Mammary epithelial cell (primary cell): ENCODE results near the gene ULK4.

Experiments used
- CTCF ChIP-seq, 2 donors: IDR thresholded peaks in 1 of 2; conservative IDR thresholded peaks in 1 of 2; 2 replicates each; pipeline ENCODE4 v1.5.1; 2011 to 2012; ENCODE audit warnings: inconsistent platforms in 2 of 2, low read length in 2 of 2, mild to moderate bottlenecking in 2 of 2, control low read depth in 1 of 2, low read depth in 1 of 2; ENCODE audit not compliant: insufficient read depth in 1 of 2; ENCODE audit errors: extremely low read depth in 1 of 2
- EZH2 ChIP-seq: IDR thresholded peaks from 2 replicates; pipeline ENCODE4 v1.6.1; 2012; ENCODE audit warnings: low read length, inconsistent platforms, borderline replicate concordance

GRCh38 chr3:41258239-41258800 is 703.6 kb downstream of the ULK4 start:
- no peak for TF ChIP-seq CTCF (conservative IDR thresholded peaks at IDR 0.05 in 1 of 2, IDR thresholded peaks at IDR 0.05 in 1 of 2; ENCODE audit: extremely low read depth in 1 of 2, insufficient read depth in 1 of 2, low read depth in 1 of 2, low read length in 2 of 2)
- TF ChIP-seq EZH2, result no peak
